ENCODE measurements around the gene NGB. TPM values are rescaled to one million over a fixed set of nuclear protein-coding genes. Genes with fewer than 3 reads are reported as not detected.
"Not testable (repeated sequence)": the region's sequence is repeated elsewhere in the genome, so short reads cannot be mapped to it uniquely, and the experiment has no call there.

The NGB gene
- total RNA-seq: 0.05 TPM in 1 of 2 replicates, not detected in the other

- no peak for DNase-seq
These were observed at the start of gene NGB for GRCh38 chr14:77271113-77271710. Gene NGB (minus strand): TSS chr14:77271206. CDS start chr14:77270937, 269 bp downstream.

DNA sequence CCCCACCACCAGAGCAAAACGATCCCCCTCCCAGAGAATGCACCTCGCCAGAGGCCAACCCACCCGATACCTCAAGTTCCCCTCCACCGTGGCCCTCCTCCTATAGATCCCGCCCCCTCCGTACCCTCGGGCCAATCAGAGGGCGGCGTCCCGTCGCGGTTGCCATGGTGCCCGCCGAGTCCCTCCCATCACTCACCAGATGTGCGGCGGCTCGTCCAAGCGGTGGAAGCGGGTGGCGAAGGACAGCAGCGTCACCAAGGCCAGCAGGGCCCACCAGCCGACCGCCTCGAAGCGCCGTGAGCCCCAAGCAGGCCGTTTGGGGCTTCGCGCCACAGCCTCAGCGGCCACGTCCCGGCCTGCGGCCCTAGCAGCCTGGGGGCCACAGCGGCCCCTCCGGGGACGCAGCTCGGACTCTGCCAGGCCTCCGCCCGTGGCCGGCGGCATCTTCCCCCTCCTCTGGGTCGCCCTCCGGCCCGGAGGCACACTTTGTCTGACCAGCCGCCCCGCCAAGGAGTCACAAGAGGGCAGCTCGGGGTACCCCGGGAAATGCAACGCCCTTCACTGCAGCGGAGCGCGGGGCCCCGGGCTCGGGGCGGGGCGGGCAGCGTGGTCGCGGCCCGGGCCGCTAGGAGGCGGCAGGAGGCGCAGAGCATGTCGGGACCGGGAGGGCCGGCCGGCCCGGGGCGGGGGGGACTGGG, 49.4 kb upstream of the NGB start, which contains the start of gene POMT2:
POMT2 (minus strand) TSS at position 646 of the 698 bp plus-strand sequence; CDS start at position 444, 202 bp downstream.
- DNase-seq: peak; percentile 93

DNA sequence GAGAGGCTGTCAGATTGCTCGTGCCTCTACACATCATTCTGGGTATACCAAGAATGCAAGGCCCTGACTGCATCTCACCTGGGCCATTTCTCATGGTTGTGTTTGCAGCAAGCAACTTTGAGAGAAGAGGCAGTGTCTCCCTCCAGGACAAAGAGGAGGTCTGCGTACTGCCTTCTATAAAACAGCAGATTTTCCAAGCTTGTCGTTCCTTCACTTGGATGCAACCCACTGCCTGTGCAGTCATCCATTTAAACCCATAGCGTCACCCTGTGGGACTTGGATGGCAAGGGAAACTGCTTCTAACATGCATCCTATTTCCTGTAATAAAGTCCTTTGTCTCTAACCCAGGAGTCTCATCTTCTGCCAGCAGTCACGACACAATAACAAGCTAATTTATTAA, 48.4 kb upstream of the NGB start:
- DNase-seq: peak; percentile 26

DNA sequence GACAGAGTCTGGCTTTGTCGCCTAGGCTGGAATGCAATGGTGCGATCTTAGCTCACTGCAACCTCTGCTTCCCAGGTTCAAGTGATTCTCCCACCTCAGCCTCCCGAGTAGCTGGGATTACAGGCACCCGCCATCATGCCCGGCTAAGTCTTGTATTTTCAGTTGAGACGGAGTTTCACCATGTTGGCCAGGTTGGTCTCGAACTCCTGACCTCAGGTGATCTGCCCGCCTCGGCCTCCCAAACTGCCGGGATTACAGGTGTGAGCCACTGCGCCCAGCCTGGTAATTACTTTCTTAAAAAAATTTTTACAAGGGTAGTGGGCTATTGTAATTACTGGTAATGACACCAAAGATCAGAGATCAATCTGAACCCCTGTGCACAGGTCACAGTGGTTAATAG, 47.8 kb upstream of the NGB start:
- not testable (repeated sequence) for DNase-seq

DNA sequence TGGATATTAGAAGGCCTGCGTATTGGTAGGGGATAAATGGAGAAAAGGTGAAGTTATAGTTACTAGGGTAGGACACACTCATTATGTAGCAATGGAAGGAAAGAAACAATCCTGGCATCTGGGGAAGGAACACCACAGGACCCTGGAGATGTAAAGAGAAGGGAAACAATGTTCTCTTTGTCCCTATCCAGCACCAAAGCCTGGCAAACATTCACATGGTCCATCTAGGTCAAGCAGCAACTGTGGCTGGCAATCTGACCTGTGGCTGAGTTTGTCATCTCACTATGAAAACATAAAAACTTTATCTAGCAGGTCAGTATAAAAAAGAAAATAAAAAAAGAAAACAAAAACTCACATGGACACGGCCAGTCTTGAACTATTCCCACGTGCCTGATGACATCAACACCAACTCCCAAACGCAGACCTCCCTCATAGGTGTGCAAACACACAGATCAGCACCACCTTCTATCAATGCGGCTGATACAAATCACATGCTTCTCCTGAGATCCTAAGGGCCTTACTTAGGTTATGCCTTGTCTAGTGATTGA, 47.1 kb upstream of the NGB start:
- no peak for DNase-seq

- no peak for DNase-seq
These were observed 45.9 kb upstream of the NGB start for GRCh38 chr14:77316872-77317301.

DNA sequence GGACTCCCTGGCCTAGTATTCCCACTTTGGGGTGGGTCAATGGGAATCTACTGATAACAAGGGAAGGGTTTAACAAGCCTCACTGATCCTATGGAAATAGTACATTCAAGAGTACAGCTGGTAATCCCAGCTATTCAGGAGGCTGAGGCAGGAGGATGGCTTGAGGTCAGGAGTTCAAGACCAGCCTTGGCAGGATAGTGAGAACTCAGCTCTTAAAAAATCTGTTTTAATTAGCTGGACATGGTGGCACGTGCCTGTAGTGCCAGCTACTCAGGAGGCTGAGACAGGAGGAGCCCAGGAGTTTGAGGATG, 45.1 kb upstream of the NGB start:
- DNase-seq: no peak

DNA sequence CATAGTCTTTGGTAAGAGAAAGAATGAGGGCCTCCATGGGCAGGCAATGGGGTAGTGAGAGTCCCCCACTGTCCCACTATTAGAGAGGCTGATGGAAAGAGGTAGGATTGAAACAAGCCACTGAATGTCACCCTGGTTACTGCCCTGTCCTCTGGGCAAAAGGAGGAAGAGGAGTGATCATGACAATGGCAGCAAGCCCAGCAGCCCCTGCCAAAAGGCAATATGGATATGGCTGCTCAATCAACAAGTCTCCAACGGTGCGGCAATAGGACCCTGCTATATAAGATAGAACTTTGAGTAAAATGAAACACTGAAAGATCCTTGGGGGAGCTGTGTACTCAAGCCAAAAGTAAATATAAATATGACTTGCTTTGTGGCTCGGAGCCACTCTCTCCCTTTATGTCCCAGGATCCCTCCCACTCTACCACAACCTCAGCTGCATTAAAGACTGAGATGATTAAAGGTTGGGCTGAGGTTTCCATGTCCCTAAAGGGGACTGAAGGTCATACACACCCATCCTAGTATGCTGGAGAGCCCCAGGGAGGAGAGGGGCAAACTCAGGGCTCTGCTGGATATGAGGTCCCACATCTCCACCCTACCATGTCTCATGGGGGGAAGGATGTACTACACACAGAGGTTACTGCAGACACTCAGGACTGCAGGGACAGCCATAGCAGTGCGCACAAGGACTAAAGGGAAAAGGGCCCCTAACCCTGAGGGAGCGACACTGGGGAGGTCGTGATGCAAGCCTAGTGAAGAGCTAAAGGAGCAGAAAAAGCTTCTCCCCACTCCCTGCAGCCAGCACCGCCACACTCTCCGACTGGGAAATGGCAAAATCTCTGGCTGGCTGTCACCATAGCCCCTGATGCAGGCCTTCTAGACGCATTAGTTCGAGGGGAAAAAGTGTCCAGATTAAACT, 43.8 kb upstream of the NGB start:
- no peak for DNase-seq

DNA sequence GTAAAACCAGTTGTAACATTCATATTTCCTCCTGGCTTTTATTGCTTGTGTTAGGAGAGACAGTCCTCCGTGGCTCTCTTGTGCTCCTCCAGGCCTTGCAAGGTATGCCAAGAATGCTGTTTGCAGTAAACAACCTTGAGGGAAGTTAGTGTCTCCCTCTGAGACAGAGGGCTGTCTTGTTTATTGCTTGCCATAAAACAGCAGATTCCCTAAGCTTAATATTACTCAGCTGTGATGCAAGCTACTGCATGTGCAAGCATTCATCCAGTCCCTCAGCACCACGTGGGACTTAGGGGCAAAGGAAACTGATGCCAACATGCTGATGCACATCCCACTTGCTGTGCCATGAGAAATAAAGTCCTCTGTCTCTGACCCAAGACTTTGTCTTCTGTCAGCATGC, 43.0 kb upstream of the NGB start:
- no peak for DNase-seq

DNA sequence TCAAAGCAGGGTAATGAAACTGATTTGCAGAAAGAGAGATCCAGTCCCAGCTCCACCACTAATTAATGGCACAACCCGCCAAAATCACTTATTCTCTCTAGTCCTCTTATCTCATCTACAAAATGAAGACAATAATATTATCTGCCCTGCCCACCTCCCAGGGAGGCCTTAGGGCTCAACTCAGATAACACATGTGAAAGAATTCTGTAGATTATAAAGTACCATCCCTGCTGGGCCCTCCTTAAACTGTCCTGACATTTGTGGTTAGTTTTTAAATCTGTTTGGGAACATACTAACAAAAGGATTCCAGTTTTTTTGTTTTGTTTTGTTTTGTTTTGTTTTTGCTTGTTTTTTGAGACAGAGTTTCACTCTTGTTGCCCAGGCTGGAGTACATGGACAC, 42.4 kb upstream of the NGB start:
- DNase-seq: no peak

DNA sequence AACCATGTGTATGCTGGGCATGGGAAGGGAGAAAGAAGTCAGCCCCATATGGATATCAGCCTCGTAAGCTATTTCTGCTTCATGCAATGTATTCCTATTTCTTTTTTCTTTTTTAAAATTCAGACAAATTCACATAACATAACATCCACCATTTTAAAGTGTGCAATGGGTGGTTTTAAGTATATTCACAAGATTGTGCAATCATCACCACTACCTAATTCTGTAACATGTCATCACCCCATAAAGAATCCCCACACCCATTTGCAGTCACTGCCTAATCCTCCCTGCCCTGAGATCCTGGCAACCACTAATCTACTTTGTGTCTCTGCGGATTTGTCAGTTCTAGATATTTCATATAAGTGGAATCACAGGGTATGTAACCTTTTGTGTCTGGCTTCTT, 40.2 kb upstream of the NGB start:
- DNase-seq: no peak

GRCh38 chr14:77310026-77310425, 39.0 kb upstream of the NGB start:
- DNase-seq: no peak

DNA sequence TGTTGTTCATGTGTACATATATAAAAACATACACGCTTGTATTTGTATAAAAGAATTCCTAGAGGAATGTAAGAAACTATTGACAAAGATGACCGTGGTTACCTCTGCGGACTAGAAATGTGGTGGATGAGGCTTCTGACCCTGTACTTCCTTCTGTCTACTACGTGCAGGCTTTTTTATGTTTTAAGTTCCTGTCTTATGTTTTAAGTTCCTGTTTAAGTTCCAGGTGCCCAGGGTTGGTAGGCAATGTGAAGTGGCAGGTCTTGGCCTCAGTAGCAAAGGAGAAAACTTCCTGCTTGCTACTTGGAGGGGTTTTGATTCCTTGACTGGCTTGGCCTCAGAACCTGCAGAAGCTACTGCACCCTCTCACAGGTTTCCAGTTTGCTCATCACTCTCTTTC, 38.1 kb upstream of the NGB start:
- DNase-seq: peak; percentile 41

DNA sequence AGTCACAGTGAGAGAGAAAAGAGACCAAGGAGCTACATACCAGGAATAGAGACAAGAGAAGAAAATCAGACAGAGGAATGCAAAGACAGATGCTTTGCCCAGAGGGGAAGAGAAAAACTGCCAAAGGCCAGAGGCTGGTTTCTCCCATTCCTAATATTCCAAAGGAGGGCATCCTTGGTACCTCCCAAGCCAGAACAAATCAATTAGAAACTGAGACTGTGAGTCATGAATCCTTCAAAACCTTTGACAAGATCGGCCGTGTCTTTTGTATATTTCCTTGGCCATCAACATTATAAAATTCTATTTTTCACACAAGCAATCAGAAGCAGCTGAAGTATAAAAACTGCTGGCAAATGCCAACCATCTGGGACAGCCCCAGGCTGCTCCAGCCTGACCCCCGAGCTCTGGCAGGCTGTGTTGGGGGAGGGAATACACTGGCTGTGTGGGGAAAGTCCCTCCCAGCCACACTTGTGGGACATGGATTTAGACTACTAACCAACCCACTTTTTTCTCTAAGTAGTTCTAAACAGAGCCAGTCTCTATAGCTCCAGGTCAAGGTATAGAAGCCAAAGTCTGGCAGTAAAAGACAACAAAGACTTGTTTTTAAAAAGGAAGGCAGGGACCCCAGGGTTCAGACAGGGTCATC, 36.0 kb upstream of the NGB start:
- DNase-seq: peak; percentile 24

GRCh38 chr14:77306416-77306815, 35.4 kb upstream of the NGB start:
- DNase-seq: no peak

GRCh38 chr14:77305696-77306095, 34.7 kb upstream of the NGB start:
- DNase-seq: no peak

- peak; percentile 92 for DNase-seq
These were observed 32.6 kb upstream of the NGB start for GRCh38 chr14:77303417-77304156.

DNA sequence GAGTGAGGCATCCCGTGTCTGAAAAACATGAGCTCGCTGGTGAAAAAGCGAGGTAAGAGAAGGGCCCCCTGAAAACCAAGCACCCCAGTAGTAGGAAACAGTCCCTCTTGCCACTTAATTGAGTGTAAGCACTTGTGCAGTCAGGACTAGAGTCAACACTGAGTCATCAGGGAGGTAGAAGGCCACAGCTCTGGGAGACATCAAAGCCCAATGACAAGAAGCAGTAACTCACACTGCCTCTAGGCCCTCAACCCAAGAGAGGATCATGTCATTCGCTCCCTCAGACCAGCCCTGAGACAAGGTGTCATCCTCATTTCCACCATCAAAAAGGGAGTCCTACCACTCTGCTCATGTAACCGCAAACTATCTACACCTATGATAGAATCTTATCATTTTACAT, 31.9 kb upstream of the NGB start:
- peak; percentile 52 for DNase-seq

- DNase-seq: peak; percentile 92
These were observed 30.1 kb upstream of the NGB start for GRCh38 chr14:77301103-77301502.

GRCh38 chr14:77299771-77300170, 28.8 kb upstream of the NGB start:
- no peak for DNase-seq

- no peak for DNase-seq
These were observed 25.9 kb upstream of the NGB start for GRCh38 chr14:77296906-77297305.

- no peak for DNase-seq
These were observed 25.1 kb upstream of the NGB start for GRCh38 chr14:77296155-77296554.
